ENCODE results near the gene PBX3. TPM values are rescaled to one million over a fixed set of nuclear protein-coding genes. Genes with fewer than 3 reads are reported as not detected.
A peak's percentile ranks its signal among the peaks of the same experiment; 100 is the strongest.
"Not testable (repeated sequence)": the region's sequence is repeated elsewhere in the genome, so short reads cannot be mapped to it uniquely, and the experiment has no call there.

PBX3 gene
- total RNA-seq, 3 donors from 2014 or later (not counting 1 experiment from before 2014, with no cell fraction given) = 42.1 to 46.9 (median 44.6) TPM

GRCh38 chr9:125772740-125773139, 25.6 kb downstream of the PBX3 start:
- intact Hi-C loops (cut with micrococcal nuclease) = no loop called here
- Mint-ChIP-seq H3K27ac (no peak overlapping the region), H3K36me3 (no peaks in the 10 kb centered on the region), H3K9me3 (no peaks in the 10 kb centered on the region), H3K27me3 (ENCODE audit: low read depth in 2 of 2) (no peaks in the 10 kb centered on the region), H3K4me3 (no peak overlapping the region), H3K4me1 (peaks cover 13 to 21% of the 10 kb centered on the region in 2 donors)
- no peaks in the 10 kb centered on the region for H3K27me3 ChIP-seq (ENCODE audit: control insufficient read depth, insufficient read depth, low read length)
- no peak overlapping the region for H3K27ac ChIP-seq (ENCODE audit: low read length)
- H3K4me3 ChIP-seq (ENCODE audit: low read length) = no peak overlapping the region
- ATAC-seq = no peak
- H3K9me3 ChIP-seq (ENCODE audit: control insufficient read depth, insufficient read depth, low read length) = no peaks in the 10 kb centered on the region
- no peaks in the 10 kb centered on the region for H3K36me3 ChIP-seq (ENCODE audit: control insufficient read depth, insufficient read depth, low read length)
- TF ChIP-seq CTCF (IDR thresholded peaks at IDR 0.05) = no peak
- no peak for DNase-seq
- H3K4me1 ChIP-seq (ENCODE audit: control insufficient read depth, insufficient read depth, low read length) = no peaks in the 10 kb centered on the region
- WGBS (ENCODE audit: insufficient coverage) = 92% methylated on average over 2 of the region's 2 CpGs

- Histone ChIP-seq H3K36me3 (ENCODE audit: control insufficient read depth, insufficient read depth, low read length) (no peaks in the 10 kb centered on the region), H3K27me3 (ENCODE audit: control insufficient read depth, insufficient read depth, low read length) (no peaks in the 10 kb centered on the region), H3K4me1 (ENCODE audit: control insufficient read depth, insufficient read depth, low read length) (no peaks in the 10 kb centered on the region), H3K4me3 (ENCODE audit: low read length) (no peak overlapping the region), H3K27ac (ENCODE audit: low read length) (no peak overlapping the region), H3K9me3 (ENCODE audit: control insufficient read depth, insufficient read depth, low read length) (no peaks in the 10 kb centered on the region)
- DNase-seq = no peak
- 60% methylated on average over 3 of the region's 4 CpGs for WGBS (ENCODE audit: insufficient coverage)
- H3K36me3 Mint-ChIP-seq = no peaks in the 10 kb centered on the region
- no peak for ATAC-seq
- peaks cover 10 to 18% of the 10 kb centered on the region in 2 donors for H3K4me1 Mint-ChIP-seq
- H3K9me3 Mint-ChIP-seq = no peaks in the 10 kb centered on the region
- intact Hi-C loops (cut with micrococcal nuclease) = no loop called here
- peak overlapping the region in 1 of 2 donors; percentile 4 for H3K27ac Mint-ChIP-seq
- no peak for TF ChIP-seq CTCF (IDR thresholded peaks at IDR 0.05)
- no peaks in the 10 kb centered on the region for H3K27me3 Mint-ChIP-seq (ENCODE audit: low read depth in 2 of 2)
- no peak overlapping the region for H3K4me3 Mint-ChIP-seq
These were observed 26.9 kb downstream of the PBX3 start for GRCh38 chr9:125774106-125774505.

- H3K36me3 Mint-ChIP-seq; H3K4me1 ChIP-seq (ENCODE audit: control insufficient read depth, insufficient read depth, low read length); ATAC-seq; H3K9me3 ChIP-seq (ENCODE audit: control insufficient read depth, insufficient read depth, low read length); H3K4me3 Mint-ChIP-seq; intact Hi-C loops (cut with micrococcal nuclease); H3K9me3 Mint-ChIP-seq; H3K27ac Mint-ChIP-seq; DNase-seq; H3K27me3 ChIP-seq (ENCODE audit: control insufficient read depth, insufficient read depth, low read length); H3K36me3 ChIP-seq (ENCODE audit: control insufficient read depth, insufficient read depth, low read length); H3K27me3 Mint-ChIP-seq (ENCODE audit: low read depth in 2 of 2); H3K27ac ChIP-seq (ENCODE audit: low read length); H3K4me3 ChIP-seq (ENCODE audit: low read length): not testable (repeated sequence)
- peaks cover 10 to 18% of the 10 kb centered on the region in 2 donors for H3K4me1 Mint-ChIP-seq
- 98% methylated on average over 4 of the region's 4 CpGs for WGBS (ENCODE audit: insufficient coverage)
These were observed 29.6 kb downstream of the PBX3 start for GRCh38 chr9:125776789-125777188.

GRCh38 chr9:125778538-125779219, 31.5 kb downstream of the PBX3 start:
- H3K4me1 ChIP-seq (ENCODE audit: control insufficient read depth, insufficient read depth, low read length); H3K4me1 Mint-ChIP-seq; H3K9me3 Mint-ChIP-seq; H3K9me3 ChIP-seq (ENCODE audit: control insufficient read depth, insufficient read depth, low read length); H3K27ac ChIP-seq (ENCODE audit: low read length); H3K4me3 ChIP-seq (ENCODE audit: low read length); intact Hi-C loops (cut with micrococcal nuclease); H3K4me3 Mint-ChIP-seq; ATAC-seq; H3K27ac Mint-ChIP-seq; H3K27me3 Mint-ChIP-seq (ENCODE audit: low read depth in 2 of 2); H3K36me3 ChIP-seq (ENCODE audit: control insufficient read depth, insufficient read depth, low read length); H3K27me3 ChIP-seq (ENCODE audit: control insufficient read depth, insufficient read depth, low read length); H3K36me3 Mint-ChIP-seq; DNase-seq: not testable (repeated sequence)
- no CpG with 5 or more reads among the region's 6 CpGs for WGBS (ENCODE audit: insufficient coverage)

- H3K4me3 Mint-ChIP-seq; H3K9me3 Mint-ChIP-seq; DNase-seq; ATAC-seq; H3K9me3 ChIP-seq (ENCODE audit: control insufficient read depth, insufficient read depth, low read length); H3K36me3 ChIP-seq (ENCODE audit: control insufficient read depth, insufficient read depth, low read length); H3K4me3 ChIP-seq (ENCODE audit: low read length); H3K4me1 ChIP-seq (ENCODE audit: control insufficient read depth, insufficient read depth, low read length); H3K27me3 ChIP-seq (ENCODE audit: control insufficient read depth, insufficient read depth, low read length); H3K27me3 Mint-ChIP-seq (ENCODE audit: low read depth in 2 of 2); H3K27ac ChIP-seq (ENCODE audit: low read length); H3K27ac Mint-ChIP-seq; H3K36me3 Mint-ChIP-seq; H3K4me1 Mint-ChIP-seq; intact Hi-C loops (cut with micrococcal nuclease): not testable (repeated sequence)
- WGBS (ENCODE audit: insufficient coverage) = no CpG with 5 or more reads among the region's 5 CpGs
These were observed 32.0 kb downstream of the PBX3 start for GRCh38 chr9:125779220-125779565.

Data from natural killer cell (primary cell).